Upper lobe of left lung (tissue), 4 donors: Measurements from ENCODE around the gene CTCF.

Experiments
- EP300 ChIP-seq, 4 donors: sonication (generic); formaldehyde crosslinking; IDR thresholded peaks; one replicate each; pipeline ENCODE4 v1.5.1; 2017; ENCODE audit warnings: antibody characterized with exemption in 4 of 4, control low read depth in 2 of 4
- POLR2A ChIP-seq, 4 donors: fragments of 450-650 bp; IDR thresholded peaks; one replicate each; pipeline ENCODE4 v1.5.1; 2016 to 2017; ENCODE audit warnings: antibody characterized with exemption in 4 of 4, mild to moderate bottlenecking in 2 of 4
- POLR2AphosphoS5 ChIP-seq, 2 donors: sonication (generic); formaldehyde crosslinking; IDR thresholded peaks; one replicate each; pipeline ENCODE4 v1.5.1; 2017; ENCODE audit warnings: antibody characterized with exemption in 2 of 2
- TF ChIP-seq, protein P1 (sequence below), 6 experiments: fragments of 450-650 bp in 4 of 6; fragments of 200-600 bp in 2 of 6; sonication (generic) in 2 of 6; IDR thresholded peaks; one replicate each; pipeline ENCODE4 v1.5.1; 2016 to 2019; ENCODE audit warnings: antibody characterized with exemption in 6 of 6

DNA sequence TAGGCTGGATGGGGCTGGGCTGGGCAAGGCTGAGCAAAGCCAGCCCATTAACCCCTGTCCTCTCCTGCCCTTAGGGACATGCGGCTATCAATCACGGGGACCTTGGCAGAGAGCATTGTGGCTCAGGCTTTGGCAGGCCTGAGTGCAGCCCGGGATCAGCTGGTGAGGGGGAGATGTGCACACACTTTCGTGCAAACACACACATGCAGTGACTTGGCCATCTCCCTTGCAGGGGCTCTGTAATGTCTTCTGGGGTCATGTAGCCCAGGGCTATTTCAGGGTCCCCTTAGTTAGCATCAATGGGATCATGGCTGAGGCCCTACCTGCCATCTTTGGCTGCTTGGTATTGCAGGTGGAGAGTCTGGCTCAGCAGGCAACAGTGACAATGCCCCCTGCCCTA, 89.5 kb downstream of the CTCF start:
- TF ChIP-seq, protein P1, sequence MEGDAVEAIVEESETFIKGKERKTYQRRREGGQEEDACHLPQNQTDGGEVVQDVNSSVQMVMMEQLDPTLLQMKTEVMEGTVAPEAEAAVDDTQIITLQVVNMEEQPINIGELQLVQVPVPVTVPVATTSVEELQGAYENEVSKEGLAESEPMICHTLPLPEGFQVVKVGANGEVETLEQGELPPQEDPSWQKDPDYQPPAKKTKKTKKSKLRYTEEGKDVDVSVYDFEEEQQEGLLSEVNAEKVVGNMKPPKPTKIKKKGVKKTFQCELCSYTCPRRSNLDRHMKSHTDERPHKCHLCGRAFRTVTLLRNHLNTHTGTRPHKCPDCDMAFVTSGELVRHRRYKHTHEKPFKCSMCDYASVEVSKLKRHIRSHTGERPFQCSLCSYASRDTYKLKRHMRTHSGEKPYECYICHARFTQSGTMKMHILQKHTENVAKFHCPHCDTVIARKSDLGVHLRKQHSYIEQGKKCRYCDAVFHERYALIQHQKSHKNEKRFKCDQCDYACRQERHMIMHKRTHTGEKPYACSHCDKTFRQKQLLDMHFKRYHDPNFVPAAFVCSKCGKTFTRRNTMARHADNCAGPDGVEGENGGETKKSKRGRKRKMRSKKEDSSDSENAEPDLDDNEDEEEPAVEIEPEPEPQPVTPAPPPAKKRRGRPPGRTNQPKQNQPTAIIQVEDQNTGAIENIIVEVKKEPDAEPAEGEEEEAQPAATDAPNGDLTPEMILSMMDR (IDR thresholded peaks at IDR 0.05) = no peak
- TF ChIP-seq POLR2A (IDR thresholded peaks at IDR 0.05) = no peak
- no peak for TF ChIP-seq POLR2AphosphoS5 (IDR thresholded peaks at IDR 0.05)
- TF ChIP-seq EP300 (IDR thresholded peaks at IDR 0.05) = no peak
